Smooth muscle cell of the umbilical artery (primary cell): ENCODE results near the gene KBTBD4. TPM values are rescaled to one million over a fixed set of nuclear protein-coding genes. Genes with fewer than 3 reads are reported as not detected.

Source experiments
- total RNA-seq: library from RNA; depleted of rRNA; stranded (reverse); fragments of >200 nt; gene quantifications from 2 replicates; pipeline ENCODE4 v1.2.3, GENCODE V29; 2014

KBTBD4 gene
- total RNA-seq, result 17.6 and 24.9 TPM in 2 replicates

DNA sequence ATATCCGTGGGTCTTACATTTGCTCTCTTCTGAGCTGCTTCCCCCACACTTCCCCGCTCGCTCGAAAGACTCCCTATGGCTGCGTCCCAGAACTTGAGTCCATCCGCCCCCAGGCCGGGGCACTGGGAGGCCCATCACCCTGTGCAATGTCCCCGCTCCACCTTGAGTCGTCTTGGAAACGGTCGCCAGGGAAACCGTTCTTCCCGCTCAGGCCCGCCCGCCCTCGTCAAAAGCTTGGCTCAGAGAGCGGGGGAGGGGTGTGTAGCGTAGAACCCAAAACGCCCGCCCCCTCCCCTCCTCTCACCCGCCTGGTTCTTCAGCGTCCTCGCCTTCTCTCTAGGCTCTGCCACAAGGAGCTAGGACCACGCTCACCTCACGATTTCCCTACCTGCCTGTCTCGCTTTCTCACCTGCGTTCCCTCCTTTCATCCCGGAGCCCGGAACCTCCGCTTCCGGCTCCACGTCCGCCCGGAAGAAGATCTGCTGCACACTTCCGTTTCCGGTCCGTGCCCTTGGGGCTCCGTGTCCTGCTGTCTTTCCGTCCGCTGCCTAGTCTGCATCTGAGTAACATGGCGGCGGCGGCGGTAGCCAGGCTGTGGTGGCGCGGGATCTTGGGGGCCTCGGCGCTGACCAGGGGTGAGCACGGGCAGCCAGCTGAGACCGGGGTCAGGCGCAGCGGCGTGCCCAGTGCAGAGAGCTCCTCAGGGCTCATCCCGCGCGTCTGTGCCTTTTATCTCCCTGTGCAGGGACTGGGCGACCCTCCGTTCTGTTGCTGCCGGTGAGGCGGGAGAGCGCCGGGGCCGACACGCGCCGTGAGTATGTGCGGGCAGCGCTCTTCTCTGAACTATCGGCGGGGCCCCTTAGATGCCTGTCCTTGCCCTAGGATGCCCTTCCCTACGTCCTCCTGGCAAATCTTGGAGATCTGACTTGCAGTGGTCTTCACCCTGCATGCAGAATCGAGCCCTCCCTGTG is at the start of gene KBTBD4, which contains the start of gene NDUFS3:
KBTBD4 (minus strand) TSS at position 447 of the 971 bp plus-strand sequence; CDS start at position 428, 19 bp downstream.
NDUFS3 (plus strand) TSS at position 551 of the 971 bp plus-strand sequence; CDS start at position 569, 18 bp downstream.

DNA sequence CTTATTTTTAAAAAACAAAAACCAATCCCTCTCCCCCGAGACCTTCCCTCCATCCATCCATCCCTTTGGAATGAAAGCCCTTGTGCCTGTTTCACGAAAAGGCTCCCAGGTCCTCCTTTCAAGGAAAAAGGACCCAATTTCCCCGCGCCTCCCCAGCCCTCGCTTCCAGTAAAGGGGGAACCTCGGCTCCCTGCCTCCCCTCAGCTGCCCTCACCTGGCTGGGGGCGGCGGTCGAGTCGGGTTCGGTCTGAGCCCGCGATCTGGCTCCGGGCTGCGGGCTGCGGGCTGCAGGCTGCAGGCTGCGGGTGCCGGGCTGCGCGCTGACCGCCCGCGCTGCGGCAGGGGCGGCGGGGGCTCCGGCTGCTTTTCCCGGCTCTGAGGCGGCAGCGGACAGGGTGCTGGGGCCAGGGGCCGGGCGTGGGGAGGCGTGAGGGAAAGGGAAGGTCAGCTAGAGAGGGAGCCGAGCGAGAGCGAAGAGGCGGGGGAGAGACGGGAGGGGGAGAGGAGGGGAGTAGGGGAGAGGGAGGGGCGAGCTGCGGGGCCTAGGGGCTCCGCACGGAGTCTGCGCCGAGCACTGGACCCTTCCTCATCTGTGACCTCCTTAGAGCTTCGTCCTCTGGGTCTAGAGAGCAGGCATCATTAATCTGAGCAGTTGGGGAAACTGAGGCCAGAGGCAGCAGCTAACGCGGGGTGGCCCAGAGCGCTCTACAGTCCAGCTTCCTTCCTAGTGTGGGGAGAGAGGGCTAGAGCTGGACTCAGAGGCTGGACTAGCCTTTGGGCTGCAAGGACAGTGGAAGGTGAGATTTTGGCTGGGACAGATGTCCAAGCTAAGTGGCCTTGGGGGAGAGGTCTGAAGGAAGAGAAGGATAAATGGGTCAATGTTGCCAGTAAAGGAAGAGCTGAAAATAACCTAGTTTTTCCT is 15.4 kb upstream of the KBTBD4 start, which contains the start of gene C1QTNF4:
C1QTNF4 (minus strand) TSS at position 478 of the 922 bp plus-strand sequence. CDS start 3,601 bp downstream, outside the sequence.

DNA sequence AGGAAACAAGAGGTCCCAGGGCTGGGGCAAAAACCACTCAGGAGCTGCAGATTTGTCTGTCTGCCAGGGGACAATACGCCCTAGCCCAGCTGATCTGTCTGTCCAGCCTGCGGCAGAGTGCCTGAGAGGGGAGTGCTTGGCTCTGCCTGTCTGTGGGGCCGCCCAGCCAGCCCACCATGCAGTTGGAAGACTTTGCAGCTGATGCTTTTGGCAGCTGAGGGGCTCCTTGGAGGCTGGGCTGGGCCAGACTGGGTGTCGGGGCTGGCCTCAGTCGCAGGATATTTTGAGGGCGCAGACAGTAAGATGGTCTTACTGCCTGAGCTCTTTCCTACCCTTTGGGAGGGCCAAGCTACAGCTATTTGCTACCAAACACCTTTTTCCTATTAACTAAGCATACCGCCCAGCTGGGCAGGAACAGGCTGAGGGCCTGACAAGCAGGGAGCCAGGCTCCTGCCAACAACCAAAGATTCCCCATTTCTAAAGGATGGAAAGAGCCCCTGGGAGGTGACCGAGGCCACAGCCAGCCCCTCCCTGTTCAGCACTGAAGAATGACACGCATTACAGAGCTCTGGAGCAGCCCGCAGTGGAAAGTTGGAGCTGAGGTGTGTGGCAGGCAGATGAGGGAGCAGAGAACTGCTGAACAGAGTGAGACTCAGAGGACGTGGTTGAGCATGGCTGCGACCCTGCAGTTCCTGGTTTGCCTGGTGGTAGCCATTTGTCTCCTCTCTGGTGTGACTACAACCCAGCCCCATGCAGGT is 7.5 kb upstream of the KBTBD4 start, which contains the start of gene FAM180B:
FAM180B (plus strand) TSS at position 581 of the 758 bp plus-strand sequence; CDS start at position 672, 91 bp downstream.

DNA sequence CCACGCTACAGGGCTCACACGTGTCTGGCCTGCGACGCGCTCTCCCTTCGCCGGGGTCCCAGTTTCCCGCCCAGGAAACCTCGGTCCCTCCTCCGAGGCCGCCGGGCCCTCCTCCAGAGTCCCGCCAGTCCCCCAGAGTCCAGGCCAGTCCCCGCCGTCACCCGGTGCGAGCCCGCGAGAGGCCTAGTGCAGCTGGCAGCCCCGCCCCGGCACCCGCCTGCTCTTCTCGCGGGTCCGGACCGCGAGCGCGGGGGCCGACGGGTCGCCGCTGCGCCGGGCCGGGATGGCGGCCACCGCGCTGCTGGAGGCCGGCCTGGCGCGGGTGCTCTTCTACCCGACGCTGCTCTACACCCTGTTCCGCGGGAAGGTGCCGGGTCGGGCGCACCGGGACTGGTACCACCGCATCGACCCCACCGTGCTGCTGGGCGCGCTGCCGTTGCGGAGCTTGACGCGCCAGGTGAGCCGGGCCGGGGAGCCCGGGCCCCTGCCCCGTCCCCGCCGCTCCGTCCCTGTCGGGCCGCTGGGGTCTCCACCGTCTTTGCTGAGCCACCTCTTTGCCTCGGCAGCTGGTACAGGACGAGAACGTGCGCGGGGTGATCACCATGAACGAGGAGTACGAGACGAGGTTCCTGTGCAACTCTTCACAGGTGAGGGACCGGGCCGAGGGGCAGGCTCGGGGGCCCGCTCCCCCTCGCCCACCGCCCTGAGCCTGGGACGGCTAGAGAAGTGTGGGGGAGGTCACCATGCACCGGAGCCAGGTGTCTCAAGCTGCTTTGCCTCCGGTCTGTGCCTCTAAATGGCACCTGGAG is 13.2 kb downstream of the KBTBD4 start, which contains the start of gene PTPMT1:
PTPMT1 (plus strand) TSS at position 260 of the 809 bp plus-strand sequence; CDS start at position 284, 24 bp downstream.

DNA sequence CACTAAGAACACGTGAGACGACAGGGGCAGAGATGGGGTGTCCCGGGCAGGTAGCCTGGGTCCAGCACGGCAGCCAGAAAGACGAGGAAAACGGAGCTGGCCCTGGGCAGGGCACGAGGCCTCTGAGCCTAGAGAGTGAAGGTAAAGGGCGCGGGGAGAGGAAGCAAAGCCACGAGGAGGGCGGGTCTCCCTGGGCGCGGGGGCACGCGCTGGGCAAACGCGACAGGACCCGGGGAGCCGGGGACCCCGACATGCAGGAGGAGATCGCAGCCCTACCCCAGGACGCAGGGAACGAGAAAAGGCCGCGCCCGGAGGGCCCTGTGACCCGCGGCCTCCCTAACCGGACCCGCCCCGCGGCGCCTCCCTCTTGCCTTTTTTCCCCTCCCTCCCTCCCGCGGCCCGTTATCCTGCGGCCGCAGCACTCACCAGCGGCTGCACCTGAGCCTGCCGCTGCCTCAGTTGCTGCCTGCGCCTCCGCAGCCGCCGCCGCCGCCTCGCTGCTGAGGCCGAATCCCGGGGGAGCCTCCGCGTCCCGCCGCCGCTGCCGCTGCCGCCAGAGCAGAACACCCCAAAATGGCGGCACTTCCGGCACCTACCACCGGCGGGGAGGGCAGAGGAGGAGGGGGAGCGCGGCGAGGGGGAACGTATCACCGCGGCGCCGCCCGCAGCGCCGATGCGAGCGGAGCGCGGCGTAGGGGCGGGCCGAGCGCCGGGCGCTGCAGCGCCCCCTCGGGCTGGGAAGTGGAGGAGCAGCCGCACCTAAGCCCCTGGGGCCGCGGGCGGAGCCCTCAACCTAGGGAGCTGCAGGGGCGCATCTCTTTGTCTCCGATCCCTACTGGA is 26.0 kb downstream of the KBTBD4 start, which contains the start of gene CELF1:
CELF1 (minus strand) TSS at position 567 of the 840 bp plus-strand sequence. CDS start 53,609 bp downstream, outside the sequence.

Other genes with a start within 250 kb of the KBTBD4 start
- not detected in 2 replicates for gene MYBPC3, start 226.3 kb downstream of the KBTBD4 start, total RNA-seq
- gene SPI1, start 200.4 kb downstream of the KBTBD4 start, total RNA-seq, result not detected in 2 replicates
- 70.4 and 120 TPM in 2 replicates for gene SLC39A13, start 170.4 kb downstream of the KBTBD4 start, total RNA-seq
- gene PSMC3, start 152.5 kb downstream of the KBTBD4 start, total RNA-seq, result 117 and 208 TPM in 2 replicates
- under 0.01 and 0.05 TPM in 2 replicates for gene RAPSN, start 129.8 kb downstream of the KBTBD4 start, total RNA-seq
- gene CELF1, start 25.8 kb downstream of the KBTBD4 start, total RNA-seq, result 67.1 and 125 TPM in 2 replicates
- 59.8 and 60.6 TPM in 2 replicates for gene PTPMT1, start 13.4 kb downstream of the KBTBD4 start, total RNA-seq
- gene NDUFS3, start 104 bp upstream of the KBTBD4 start, total RNA-seq, result 43.2 and 66.2 TPM in 2 replicates
- gene FAM180B, start 7.7 kb upstream of the KBTBD4 start, total RNA-seq, result not detected in 2 replicates
- under 0.01 and 0.05 TPM in 2 replicates for gene C1QTNF4, start 15.4 kb upstream of the KBTBD4 start, total RNA-seq
- 78.4 and 107 TPM in 2 replicates for gene MTCH2, start 63.6 kb upstream of the KBTBD4 start, total RNA-seq
- gene AGBL2, start 136.4 kb upstream of the KBTBD4 start, total RNA-seq, result 0.30 and 2.0 TPM in 2 replicates
- gene FNBP4, start 188.4 kb upstream of the KBTBD4 start, total RNA-seq, result 63.0 and 65.3 TPM in 2 replicates